ENCODE measurements around the gene TFB2M.

DNA sequence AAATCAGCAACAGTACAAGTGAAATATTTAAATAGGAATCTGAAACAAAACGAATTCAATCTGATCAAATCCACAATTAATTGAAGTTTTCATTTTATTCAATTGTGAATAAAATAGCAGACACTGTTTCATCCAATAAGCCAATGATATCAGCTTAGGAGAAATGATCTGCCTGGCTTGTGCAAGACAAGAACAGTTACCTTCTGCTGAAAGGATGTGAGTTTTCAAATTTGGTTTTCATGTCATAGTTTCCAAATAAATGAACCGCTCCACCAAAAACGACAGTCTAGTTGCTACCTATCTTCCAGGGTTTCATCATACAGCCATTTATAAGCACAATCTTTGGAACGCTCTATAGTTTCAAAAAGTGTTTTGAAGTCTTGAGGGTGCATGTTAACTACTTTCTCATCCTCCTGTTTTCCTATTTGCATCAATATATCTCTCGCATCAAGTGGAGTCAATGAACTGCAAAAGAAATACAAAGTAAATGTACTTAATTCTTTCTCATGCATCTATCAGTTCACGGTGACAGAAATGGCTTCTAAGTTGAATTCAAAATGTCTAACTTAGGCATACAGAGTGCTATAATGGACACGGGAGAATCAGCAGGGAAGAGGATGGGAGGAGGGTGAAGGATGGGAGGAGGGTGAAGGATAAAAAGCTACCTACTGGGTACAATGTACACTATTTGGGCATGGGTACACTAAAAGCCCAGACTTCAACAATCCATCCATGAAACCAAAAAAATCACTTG is 25.1 kb downstream of the TFB2M start:
- TF ChIP-seq CTCF (conservative IDR thresholded peaks at IDR 0.05): no peak
- no peak for TF ChIP-seq ZFX (IDR thresholded peaks at IDR 0.05)

Measured in C4-2B (cell line).